ACC112 (cell line): ENCODE measurements around the gene ENTPD2.
"Not testable (repeated sequence)": the region's sequence is repeated elsewhere in the genome, so short reads cannot be mapped to it uniquely, and the experiment has no call there.

ENCODE experiments used
- H2AFZ ChIP-seq: fragments of 200-600 bp; sonication (generic); one replicate; pipeline ENCODE4 v1.6.0; 2017; ENCODE audit warnings: antibody characterized with exemption, low read length; ENCODE audit not compliant: unreplicated experiment
- H3K27ac ChIP-seq: fragments of 200-600 bp; sonication (generic); 2 replicates; pipeline ENCODE4 v1.5.1; 2014; ENCODE audit warnings: low read depth, mild to moderate bottlenecking, antibody characterized with exemption, low read length, moderate library complexity
- H3K27me3 ChIP-seq: fragments of 200-600 bp; sonication (generic); 2 replicates; pipeline ENCODE4 v1.6.1; 2014; ENCODE audit warnings: mild to moderate bottlenecking, antibody characterized with exemption, low read length, moderate library complexity, mixed read lengths; ENCODE audit not compliant: insufficient read depth
- H3K36me3 ChIP-seq: fragments of 200-600 bp; sonication (generic); 2 replicates; pipeline ENCODE4 v1.6.1; 2016; ENCODE audit warnings: mild to moderate bottlenecking, antibody characterized with exemption, low read length, moderate library complexity, mixed read lengths; ENCODE audit not compliant: insufficient read depth
- H3K4me1 ChIP-seq: fragments of 200-600 bp; sonication (generic); one replicate; pipeline ENCODE4 v1.6.1; 2016; ENCODE audit warnings: low read length, mixed read lengths; ENCODE audit not compliant: insufficient read depth, unreplicated experiment, control insufficient read depth
- H3K4me3 ChIP-seq: fragments of 200-600 bp; sonication (generic); 2 replicates; pipeline ENCODE4 v1.5.1; 2014; ENCODE audit warnings: mild to moderate bottlenecking, low read depth, low read length
- H3K79me2 ChIP-seq: fragments of 200-600 bp; sonication (generic); one replicate; pipeline ENCODE4 v1.6.0; 2016; ENCODE audit warnings: low read length; ENCODE audit not compliant: control insufficient read depth, unreplicated experiment, insufficient read depth

Gene ENTPD2

GRCh38 chr9:137034039-137034708 lies 19.7 kb downstream of the ENTPD2 start:
- H3K27me3 ChIP-seq, result no peaks in the 10 kb centered on the region
- no peak overlapping the region for H3K27ac ChIP-seq
- no peak overlapping the region for H2AFZ ChIP-seq
- no peak overlapping the region for H3K4me3 ChIP-seq
- peaks cover 5% of the 10 kb centered on the region for H3K4me1 ChIP-seq
- no peaks in the 10 kb centered on the region for H3K79me2 ChIP-seq
- H3K36me3 ChIP-seq, result no peaks in the 10 kb centered on the region; the same call in 1 of the 2 replicates

GRCh38 chr9:137033481-137033880 lies 20.4 kb downstream of the ENTPD2 start:
- H3K4me3 ChIP-seq, H3K36me3 ChIP-seq, H3K4me1 ChIP-seq, H3K27ac ChIP-seq, H3K27me3 ChIP-seq, H3K79me2 ChIP-seq, H2AFZ ChIP-seq: not testable (repeated sequence)

- Histone ChIP-seq H3K36me3 (no peaks in the 10 kb centered on the region), H3K4me3 (no peak overlapping the region), H3K4me1 (peaks cover 5% of the 10 kb centered on the region), H3K27me3 (no peaks in the 10 kb centered on the region), H2AFZ (no peak overlapping the region), H3K27ac (no peak overlapping the region), H3K79me2 (no peaks in the 10 kb centered on the region)
Observed at GRCh38 chr9:137032858-137033257, 21.0 kb downstream of the ENTPD2 start.

GRCh38 chr9:137031904-137032640 lies 21.8 kb downstream of the ENTPD2 start, which contains the start of gene FUT7:
Gene FUT7, minus strand, starts transcription at chr9:137032088. Its CDS starts 97 bp downstream, at chr9:137031991.
- no peaks in the 10 kb centered on the region for H3K36me3 ChIP-seq
- no peaks in the 10 kb centered on the region for H3K27me3 ChIP-seq
- H3K27ac ChIP-seq, result no peak within 1 kb of the TSS
- no peaks in the 10 kb centered on the region for H3K79me2 ChIP-seq
- H2AFZ ChIP-seq, result no peak within 1 kb of the TSS
- H3K4me1 ChIP-seq, result peaks cover 10% of the 10 kb centered on the region
- H3K4me3 ChIP-seq, result no peak within 1 kb of the TSS

- Histone ChIP-seq H3K4me3 (no peak overlapping the region), H3K27ac (no peak overlapping the region), H3K79me2 (no peaks in the 10 kb centered on the region), H3K4me1 (peaks cover 14% of the 10 kb centered on the region), H2AFZ (no peak overlapping the region), H3K27me3 (no peaks in the 10 kb centered on the region), H3K36me3 (no peaks in the 10 kb centered on the region)
Observed at GRCh38 chr9:137030538-137031527, 23.0 kb downstream of the ENTPD2 start.

- H3K4me1 ChIP-seq, result peaks cover 14% of the 10 kb centered on the region
- no peaks in the 10 kb centered on the region for H3K27me3 ChIP-seq
- no peak overlapping the region for H3K4me3 ChIP-seq
- H3K79me2 ChIP-seq, result no peaks in the 10 kb centered on the region
- no peak overlapping the region for H3K27ac ChIP-seq
- H2AFZ ChIP-seq, result no peak overlapping the region
- no peaks in the 10 kb centered on the region for H3K36me3 ChIP-seq
Observed at GRCh38 chr9:137030006-137030405, 23.9 kb downstream of the ENTPD2 start.

GRCh38 chr9:137029058-137029936 lies 24.6 kb downstream of the ENTPD2 start:
- H3K36me3 ChIP-seq, result no peaks in the 10 kb centered on the region
- H3K4me3 ChIP-seq, result no peak overlapping the region; the same call in 1 of the 2 replicates

GRCh38 chr9:137028263-137029057 lies 25.4 kb downstream of the ENTPD2 start:
- H3K36me3 ChIP-seq, result no peaks in the 10 kb centered on the region
- H2AFZ ChIP-seq, result peak overlapping the region; percentile 78
- H3K27me3 ChIP-seq, result no peaks in the 10 kb centered on the region
- H3K27ac ChIP-seq, result no peak overlapping the region
- H3K79me2 ChIP-seq, result no peaks in the 10 kb centered on the region
- H3K4me1 ChIP-seq, result peaks cover 8% of the 10 kb centered on the region
- peak overlapping the region; percentile 77 for H3K4me3 ChIP-seq

More at GRCh38 chr9:137029058-137029936, 24.6 kb downstream of the ENTPD2 start:
- H3K27me3 ChIP-seq, result no peaks in the 10 kb centered on the region
- H2AFZ ChIP-seq, result no peak overlapping the region
- H3K27ac ChIP-seq, result no peak overlapping the region
- H3K79me2 ChIP-seq, result no peaks in the 10 kb centered on the region
- peaks cover 8% of the 10 kb centered on the region for H3K4me1 ChIP-seq
